HepG2 (cell line): Measurements from ENCODE around the gene SAPCD2. TPM values are rescaled to one million over a fixed set of nuclear protein-coding genes. Genes with fewer than 3 reads are reported as not detected.

Source experiments
- FOSL2 ChIP-seq: sonication (generic); formaldehyde crosslinking; IDR thresholded peaks from 2 replicates; pipeline ENCODE4 v1.4.0; 2020; ENCODE audit warnings: missing genetic modification reagents
- IRF2 ChIP-seq: IDR thresholded peaks from 2 replicates; pipeline ENCODE4 v1.6.1; 2018; ENCODE audit warnings: missing genetic modification reagents, missing compliant biosample characterization
- KLF6 ChIP-seq: IDR thresholded peaks from 2 replicates; pipeline ENCODE4 v1.8.0; 2016; ENCODE audit warnings: missing biosample characterization, missing genetic modification reagents
- MED1 ChIP-seq: sonication (generic); formaldehyde crosslinking; IDR thresholded peaks from 2 replicates; pipeline ENCODE4 v1.4.0; 2020; ENCODE audit warnings: missing genetic modification reagents
- MZF1 ChIP-seq: sonication (generic); formaldehyde crosslinking; IDR thresholded peaks from 2 replicates; pipeline ENCODE4 v1.8.1; 2023; ENCODE audit warnings: mild to moderate bottlenecking, missing genetic modification reagents, borderline replicate concordance
- PRDM10 ChIP-seq: sonication (generic); formaldehyde crosslinking; IDR thresholded peaks from 2 replicates; pipeline ENCODE4 v1.4.0; 2020; ENCODE audit warnings: low read depth, missing genetic modification reagents
- TERF1 ChIP-seq: sonication (generic); formaldehyde crosslinking; IDR thresholded peaks from 2 replicates; pipeline ENCODE4 v1.8.0; 2022; ENCODE audit warnings: mild to moderate bottlenecking, missing genetic modification reagents, moderate library complexity
- YEATS2 ChIP-seq: sonication (generic); formaldehyde crosslinking; IDR thresholded peaks from 2 replicates; pipeline ENCODE4 v1.4.0; 2020; ENCODE audit warnings: missing genetic modification reagents, borderline replicate concordance
- ZBED4 ChIP-seq: sonication (generic); formaldehyde crosslinking; IDR thresholded peaks from 2 replicates; pipeline ENCODE4 v1.4.0; 2020; ENCODE audit warnings: missing genetic modification reagents, borderline replicate concordance
- ZBTB10 ChIP-seq: sonication (generic); formaldehyde crosslinking; IDR thresholded peaks from 2 replicates; pipeline ENCODE4 v1.4.0; 2020; ENCODE audit warnings: missing genetic modification reagents, borderline replicate concordance
- ZFP41 ChIP-seq: sonication (generic); formaldehyde crosslinking; IDR thresholded peaks from 2 replicates; pipeline ENCODE4 v1.4.0; 2020; ENCODE audit warnings: mild to moderate bottlenecking, missing genetic modification reagents, borderline replicate concordance
- ZMAT5 ChIP-seq: sonication (generic); formaldehyde crosslinking; IDR thresholded peaks from 2 replicates; pipeline ENCODE4 v1.5.0; 2020; ENCODE audit warnings: mild to moderate bottlenecking, low read depth, missing genetic modification reagents, borderline replicate concordance
- ZNF468 ChIP-seq: sonication (generic); formaldehyde crosslinking; IDR thresholded peaks from 2 replicates; pipeline ENCODE4 v1.8.0; 2022; ENCODE audit warnings: mild to moderate bottlenecking, moderate library complexity, missing genetic modification reagents
- ZNF510 ChIP-seq: sonication (generic); formaldehyde crosslinking; IDR thresholded peaks from 2 replicates; pipeline ENCODE4 v1.4.0; 2020; ENCODE audit warnings: low read depth, mild to moderate bottlenecking, missing genetic modification reagents
- ZNF790 ChIP-seq: sonication (generic); formaldehyde crosslinking; IDR thresholded peaks from 2 replicates; pipeline ENCODE4 v1.8.0; 2022; ENCODE audit warnings: missing genetic modification reagents, mild to moderate bottlenecking, borderline replicate concordance
- ZSCAN21 ChIP-seq: sonication (generic); formaldehyde crosslinking; IDR thresholded peaks from 2 replicates; pipeline ENCODE4 v1.8.0; 2022; ENCODE audit warnings: mild to moderate bottlenecking, missing genetic modification reagents, moderate library complexity, borderline replicate concordance
- polyA plus RNA-seq, 8 experiments: library from polyadenylated mRNA; depleted of rRNA in 3 of 8; stranded (reverse) in 7 of 8; unstranded in 1 of 8; fragments of >200 nt; fragmentation: Illumina TruSeq in 4 of 8; extraction: Trizol in 4 of 8; gene quantifications; 2 replicates each; pipeline versions ENCODE4 v1.2.1 to v1.2.3, GENCODE V29; 2011 to 2016; ENCODE audit warnings: low read depth in 4 of 8, missing spikeins in 1 of 8, mixed read lengths in 1 of 8; ENCODE audit not compliant: insufficient read depth in 1 of 8
- total RNA-seq, 5 experiments: library from RNA; depleted of rRNA; stranded (reverse); fragments of >200 nt; fragmentation: Illumina TruSeq; extraction: Trizol; gene quantifications; 2 replicates each; pipeline ENCODE4 v1.2.3, GENCODE V29; 2016; ENCODE audit warnings: low read depth in 1 of 5

SAPCD2 gene
- total and polyA plus RNA-seq, 2 of the 13 experiments (the other 11 are each of a cell fraction or from before 2014, with no cell fraction given), result 21.9 to 42.8 TPM

DNA sequence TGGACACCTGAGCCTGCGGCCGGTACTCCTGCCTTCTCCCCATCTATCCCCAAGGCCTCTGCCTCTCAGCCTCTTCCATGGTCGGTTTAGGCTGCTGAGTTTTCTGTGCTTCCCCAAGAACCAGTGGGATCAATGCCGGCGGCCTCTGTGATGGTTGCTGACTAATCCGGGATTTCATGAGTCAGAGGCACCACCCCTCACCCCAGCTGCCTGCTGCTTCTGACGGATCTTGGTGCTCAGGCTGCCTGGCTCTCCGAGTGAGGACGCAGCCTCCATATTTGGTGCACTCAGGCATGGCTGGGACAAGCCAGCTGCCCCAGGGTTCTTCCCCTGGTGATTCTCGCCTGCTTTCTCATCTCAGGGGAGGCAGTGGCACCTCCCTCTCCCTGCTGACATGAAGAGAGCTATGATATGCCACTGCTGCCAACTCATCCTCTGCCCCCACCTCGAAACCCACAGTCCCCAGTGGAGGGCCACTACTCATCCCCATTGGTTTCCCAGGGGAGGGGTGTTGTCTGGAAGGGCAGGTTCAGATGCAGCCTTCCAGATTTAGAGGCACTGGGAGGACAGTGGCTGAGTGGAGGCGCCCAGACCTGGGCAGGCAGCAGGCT is 13.1 kb upstream of the SAPCD2 start (continued):
- TF ChIP-seq ZBTB10 (CRISPR knock-in tag) (no peak), ZNF790 (no peak), MZF1 (CRISPR knock-in tag) (no peak), YEATS2 (CRISPR knock-in tag) (no peak), ZSCAN21 (CRISPR knock-in tag) (no peak), TERF1 (no peak), PRDM10 (CRISPR knock-in tag) (no peak), ZFP41 (no peak), KLF6 (CRISPR knock-in tag) (no peak), ZNF468 (CRISPR knock-in tag) (no peak), ZMAT5 (CRISPR knock-in tag) (no peak), ZBED4 (no peak), ZNF510 (no peak), MED1 (CRISPR knock-in tag) (0 out of 2 replicates have a peak, but pooled peaks have one; percentile 22), FOSL2 (CRISPR knock-in tag) (peak; percentile 95), IRF2 (CRISPR knock-in tag) (no peak)
